GM12864 (cell line): ENCODE measurements around the gene LMBRD2.
A peak's percentile ranks its signal among the peaks of the same experiment; 100 is the strongest.

Experiments
- DNase-seq: peaks from one replicate; pipeline ENCODE4 v3.0.0-alpha.2; 2011; ENCODE audit warnings: low read depth
- H3K4me3 ChIP-seq: 2 replicates; pipeline ENCODE4 v1.5.1; 2011; ENCODE audit warnings: mild to moderate bottlenecking, low read depth, low read length, control low read depth
- TF ChIP-seq, protein P1 (sequence below): IDR thresholded peaks from 2 replicates; pipeline ENCODE4 v1.5.1; 2011; ENCODE audit warnings: low read depth, mild to moderate bottlenecking, moderate library complexity, low read length, control low read depth, inconsistent platforms; ENCODE audit errors: missing control alignments

The LMBRD2 gene

DNA sequence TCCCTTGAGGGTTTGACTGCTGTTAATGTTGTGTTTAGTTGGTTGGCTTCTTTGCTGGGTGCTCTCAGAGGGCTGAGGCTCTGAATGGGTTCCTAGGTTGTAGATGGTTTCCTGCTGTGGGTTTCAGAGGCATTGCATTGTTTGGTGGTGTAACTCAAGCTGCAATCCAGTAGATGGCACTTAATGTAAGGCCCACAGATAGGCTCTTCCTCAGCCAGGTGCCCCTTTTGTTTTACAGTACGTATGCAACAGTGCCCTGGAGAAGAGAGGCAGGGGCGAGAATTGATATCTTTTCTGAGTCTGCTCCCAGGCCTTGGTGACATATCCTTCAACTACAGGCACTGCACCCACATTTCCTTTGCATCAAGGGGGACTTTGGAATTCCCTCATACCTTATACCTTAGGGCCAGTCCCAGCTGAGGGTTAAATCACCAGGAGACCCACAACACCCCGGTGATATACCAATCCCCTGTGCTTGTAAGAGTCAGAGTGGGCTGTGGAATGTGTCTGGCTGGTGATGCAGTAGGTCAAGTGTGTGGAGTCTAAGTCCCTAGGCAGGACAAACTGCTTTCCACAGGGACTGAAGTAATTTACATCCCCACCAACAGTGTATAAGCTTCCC, 78.0 kb downstream of the LMBRD2 start:
- DNase-seq = peak; percentile 25
- H3K4me3 ChIP-seq = no peak overlapping the region
- TF ChIP-seq, protein P1, sequence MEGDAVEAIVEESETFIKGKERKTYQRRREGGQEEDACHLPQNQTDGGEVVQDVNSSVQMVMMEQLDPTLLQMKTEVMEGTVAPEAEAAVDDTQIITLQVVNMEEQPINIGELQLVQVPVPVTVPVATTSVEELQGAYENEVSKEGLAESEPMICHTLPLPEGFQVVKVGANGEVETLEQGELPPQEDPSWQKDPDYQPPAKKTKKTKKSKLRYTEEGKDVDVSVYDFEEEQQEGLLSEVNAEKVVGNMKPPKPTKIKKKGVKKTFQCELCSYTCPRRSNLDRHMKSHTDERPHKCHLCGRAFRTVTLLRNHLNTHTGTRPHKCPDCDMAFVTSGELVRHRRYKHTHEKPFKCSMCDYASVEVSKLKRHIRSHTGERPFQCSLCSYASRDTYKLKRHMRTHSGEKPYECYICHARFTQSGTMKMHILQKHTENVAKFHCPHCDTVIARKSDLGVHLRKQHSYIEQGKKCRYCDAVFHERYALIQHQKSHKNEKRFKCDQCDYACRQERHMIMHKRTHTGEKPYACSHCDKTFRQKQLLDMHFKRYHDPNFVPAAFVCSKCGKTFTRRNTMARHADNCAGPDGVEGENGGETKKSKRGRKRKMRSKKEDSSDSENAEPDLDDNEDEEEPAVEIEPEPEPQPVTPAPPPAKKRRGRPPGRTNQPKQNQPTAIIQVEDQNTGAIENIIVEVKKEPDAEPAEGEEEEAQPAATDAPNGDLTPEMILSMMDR = peak; percentile 61

DNA sequence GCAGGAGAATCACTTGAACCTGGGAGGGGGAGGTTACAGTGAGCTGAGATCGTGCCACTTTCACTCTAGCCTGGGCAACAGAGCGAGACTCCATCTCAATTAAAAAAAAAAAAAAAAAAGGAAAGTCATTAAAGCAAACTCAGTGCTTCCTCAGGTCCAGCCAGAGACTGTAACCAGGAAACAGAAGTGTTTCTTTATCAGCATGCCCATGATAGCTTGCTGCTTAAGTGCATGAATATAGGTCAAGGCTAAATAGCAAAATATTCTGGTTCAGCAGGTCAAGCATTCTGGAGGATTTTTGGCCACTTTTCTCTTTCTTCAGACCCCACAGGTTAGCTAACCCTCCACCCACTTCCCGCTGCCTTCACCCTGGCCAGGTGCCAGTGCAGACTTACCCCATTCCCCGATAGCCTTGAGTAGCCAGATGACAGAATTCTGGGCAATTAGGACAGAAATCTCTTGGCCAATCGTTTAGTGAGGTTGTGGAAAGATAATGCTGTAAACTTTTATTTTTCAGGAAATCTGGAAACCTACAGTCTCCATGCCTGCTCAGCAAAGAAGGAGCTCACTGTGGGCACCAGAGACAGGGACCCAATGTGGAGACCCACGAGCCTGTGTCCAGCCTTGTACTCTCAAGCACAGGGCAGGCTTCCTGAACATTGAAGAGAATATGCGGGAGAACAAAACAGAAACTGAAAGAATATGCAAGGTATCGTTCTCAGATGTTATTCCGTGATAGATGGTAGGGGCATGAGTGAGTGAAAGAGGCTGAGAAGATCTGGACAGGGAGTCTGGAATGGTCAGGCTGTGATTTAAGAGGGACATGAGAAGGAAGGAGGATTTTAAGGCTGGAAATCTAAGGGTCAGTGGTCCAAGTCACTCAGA, 80.8 kb downstream of the LMBRD2 start:
- H3K4me3 ChIP-seq = peak overlapping the region; percentile 36
- DNase-seq = no peak
- TF ChIP-seq, protein P1 = no peak

DNA sequence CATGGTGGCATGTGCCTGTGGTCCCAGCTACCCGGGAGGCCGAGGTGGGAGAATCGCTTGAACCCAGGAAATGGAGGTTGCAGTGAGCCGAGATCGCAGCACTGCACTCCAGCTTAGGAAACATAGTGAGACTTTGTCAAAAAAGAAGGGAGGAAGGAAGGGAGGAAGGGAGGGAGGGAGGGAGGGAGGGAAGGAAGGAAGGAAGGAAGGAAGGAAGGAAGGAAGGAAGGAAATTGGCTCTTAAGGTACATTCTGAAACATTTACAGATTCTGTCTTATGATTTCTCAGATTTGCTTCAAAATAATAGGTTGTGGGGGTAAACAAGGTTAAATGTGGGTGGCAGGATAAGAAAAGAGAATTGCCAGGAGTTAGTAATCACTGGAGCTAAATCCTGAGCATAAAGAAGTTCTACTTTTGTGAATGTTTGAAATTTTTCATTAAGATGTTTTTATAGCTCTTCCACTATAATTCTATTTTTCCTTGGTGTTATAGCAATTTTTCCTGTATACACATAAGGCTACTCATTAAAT, 82.9 kb downstream of the LMBRD2 start:
- DNase-seq = no peak
- no peak overlapping the region for H3K4me3 ChIP-seq
- TF ChIP-seq, protein P1 = no peak

DNA sequence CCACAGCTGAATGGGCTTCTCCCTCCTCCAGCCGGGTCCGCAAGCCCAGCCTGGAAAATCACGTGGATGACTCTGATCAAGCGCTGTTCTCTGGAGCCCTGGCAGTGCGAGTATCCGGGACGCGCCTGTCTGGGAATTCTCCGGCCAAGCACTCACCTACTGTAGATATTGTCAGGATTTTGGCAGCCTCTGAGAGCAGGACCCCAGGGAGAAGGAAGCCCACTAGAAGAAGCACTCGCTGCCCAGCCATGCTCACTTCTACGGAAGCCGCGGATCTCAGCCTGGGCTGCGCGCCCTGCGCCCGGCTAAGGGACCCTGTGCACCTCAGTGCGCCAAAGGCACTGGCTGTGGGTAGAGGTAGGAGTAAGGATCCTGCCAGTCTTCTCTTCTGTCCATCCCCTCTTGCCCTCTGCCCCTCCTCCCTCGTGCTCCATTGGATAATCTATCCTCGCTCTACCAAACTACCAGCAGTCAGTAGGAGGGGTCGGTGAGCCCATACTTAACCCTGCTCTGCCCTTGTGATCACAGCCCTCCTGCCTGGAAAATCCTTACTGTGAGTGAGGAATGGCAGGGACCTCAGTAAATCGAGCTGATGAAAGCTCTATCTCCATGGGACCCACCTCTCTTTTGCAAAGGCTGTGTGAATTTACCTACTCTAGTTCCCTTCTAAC, 85.0 kb downstream of the LMBRD2 start, which contains the start of gene UGT3A2:
TSS of gene UGT3A2 (minus strand) at position 343 of the 671 bp plus-strand sequence. CDS start at position 250, 93 bp downstream.
- DNase-seq = no peak
- TF ChIP-seq, protein P1 = no peak
- no peak within 1 kb of the TSS for H3K4me3 ChIP-seq

DNA sequence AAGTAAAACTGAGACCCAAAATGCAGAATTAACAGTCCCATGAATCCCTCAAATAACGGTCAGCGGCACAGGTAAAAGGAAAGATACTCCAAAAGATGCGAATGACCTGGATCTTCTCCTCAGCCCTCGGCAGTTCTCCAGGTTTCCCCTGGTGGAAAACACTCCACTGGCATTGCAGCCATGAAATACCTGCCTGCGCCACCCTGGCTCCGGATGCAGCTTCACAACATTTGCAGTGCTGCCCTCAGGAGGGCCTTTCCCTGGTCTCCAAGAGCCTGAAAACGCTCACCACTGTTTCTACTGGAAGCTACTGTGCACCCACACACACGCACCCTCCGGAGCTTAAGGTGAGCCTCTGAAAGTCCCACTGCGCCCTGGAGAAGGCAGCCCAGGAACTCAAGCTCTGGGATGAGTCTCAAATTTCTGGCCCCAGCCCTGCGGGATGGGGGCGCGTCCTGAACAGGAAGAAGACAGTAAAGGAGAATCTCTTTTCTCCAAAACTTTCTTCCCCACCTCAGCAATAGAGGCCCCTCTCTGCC, 85.6 kb downstream of the LMBRD2 start:
- TF ChIP-seq, protein P1 = no peak
- no peak for DNase-seq
- H3K4me3 ChIP-seq = no peak overlapping the region

DNA sequence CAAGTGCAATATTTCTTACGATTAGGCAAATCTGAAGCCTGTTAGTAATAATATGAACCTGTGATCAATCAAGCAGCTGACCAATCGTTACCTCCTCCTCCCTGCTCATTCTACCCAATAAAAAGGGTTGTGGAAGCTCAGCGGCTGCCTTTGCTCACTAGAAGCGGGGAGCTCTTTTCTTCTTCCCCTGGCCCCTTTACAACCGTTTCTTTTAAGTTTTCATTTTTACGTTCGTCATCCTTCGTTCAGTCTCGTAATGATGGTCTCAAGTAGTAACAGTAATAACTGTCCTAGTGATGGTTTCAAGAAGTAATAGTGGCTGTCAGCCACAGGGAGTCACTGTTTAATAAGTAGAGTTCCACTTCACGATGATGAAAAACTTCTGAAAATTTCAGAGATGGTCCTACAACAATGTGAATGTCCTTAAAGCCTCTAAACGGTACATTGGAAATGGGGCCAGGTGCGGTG, 91.2 kb downstream of the LMBRD2 start:
- TF ChIP-seq, protein P1 = peak; percentile 40
- no peak for DNase-seq
- no peak overlapping the region for H3K4me3 ChIP-seq
